ENCODE data around the gene DNMT3B. TPM values are rescaled to one million over a fixed set of nuclear protein-coding genes. Genes with fewer than 3 reads are reported as not detected.
"Not testable (repeated sequence)": the region's sequence is repeated elsewhere in the genome, so short reads cannot be mapped to it uniquely, and the experiment has no call there.

The DNMT3B gene
- total RNA-seq, 1 donor: 0.21 TPM

DNA sequence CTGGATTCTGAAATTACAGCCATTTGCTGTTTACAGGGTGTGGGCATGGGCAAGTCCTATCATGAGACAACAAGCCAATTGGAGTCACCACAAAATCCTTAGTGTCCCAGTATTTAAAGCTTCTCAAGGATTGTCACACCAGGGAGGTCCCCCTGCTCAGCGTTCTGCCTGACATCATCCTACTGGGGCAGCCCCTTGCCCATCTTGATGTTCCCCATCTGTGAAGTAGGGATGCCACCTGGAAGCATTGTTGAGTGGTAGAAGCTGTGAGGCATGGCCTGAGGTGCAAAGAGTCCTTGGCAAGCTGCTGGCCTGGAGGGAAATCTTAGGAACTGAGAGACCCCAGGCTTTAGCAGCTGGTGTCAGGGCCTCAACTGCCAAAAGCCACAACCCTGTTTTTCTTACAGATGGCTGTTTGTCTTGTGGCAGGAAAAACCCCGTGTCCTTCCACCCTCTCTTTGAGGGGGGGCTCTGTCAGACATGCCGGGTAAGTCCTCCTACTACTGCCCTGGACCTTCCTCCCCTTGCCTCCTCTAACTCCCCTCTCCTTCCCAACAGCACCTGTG, 34.3 kb downstream of the DNMT3B start:
- no peaks in the 10 kb centered on the region for H3K27me3 ChIP-seq (ENCODE audit: insufficient read depth, low read length)
- peaks cover 23% of the 10 kb centered on the region for H3K4me1 ChIP-seq (ENCODE audit: insufficient read depth, low read length)

DNA sequence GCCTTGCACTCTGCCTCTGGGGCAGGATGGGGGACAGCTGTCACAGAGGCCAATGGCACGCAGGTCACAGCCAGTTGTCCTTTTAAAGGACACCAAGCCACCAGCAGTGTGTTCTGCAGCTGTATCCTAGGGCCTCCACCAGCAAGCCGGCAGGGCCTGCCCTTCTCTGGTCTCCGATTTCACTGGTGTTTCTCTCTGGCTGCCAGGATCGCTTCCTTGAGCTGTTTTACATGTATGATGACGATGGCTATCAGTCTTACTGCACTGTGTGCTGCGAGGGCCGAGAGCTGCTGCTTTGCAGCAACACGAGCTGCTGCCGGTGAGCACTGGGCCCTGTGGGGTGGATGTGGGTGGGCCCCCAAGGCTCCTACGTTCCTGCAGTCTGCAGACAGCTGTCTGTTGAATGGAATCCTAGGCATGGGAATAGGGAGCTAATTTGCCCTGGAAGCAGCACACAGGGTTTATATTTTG, 34.8 kb downstream of the DNMT3B start:
- no peak overlapping the region for H3K4me3 ChIP-seq (ENCODE audit: low read length)
- no peaks in the 10 kb centered on the region for H3K27me3 ChIP-seq (ENCODE audit: insufficient read depth, low read length)
- H3K4me1 ChIP-seq (ENCODE audit: insufficient read depth, low read length): peaks cover 23% of the 10 kb centered on the region
- H3K9me3 ChIP-seq (ENCODE audit: low read depth, low read length): no peaks in the 10 kb centered on the region

More for the DNA sequence above, 34.3 kb downstream of the DNMT3B start:
- no peaks in the 10 kb centered on the region for H3K9me3 ChIP-seq (ENCODE audit: low read depth, low read length)
- H3K4me3 ChIP-seq (ENCODE audit: low read length): no peak overlapping the region

DNA sequence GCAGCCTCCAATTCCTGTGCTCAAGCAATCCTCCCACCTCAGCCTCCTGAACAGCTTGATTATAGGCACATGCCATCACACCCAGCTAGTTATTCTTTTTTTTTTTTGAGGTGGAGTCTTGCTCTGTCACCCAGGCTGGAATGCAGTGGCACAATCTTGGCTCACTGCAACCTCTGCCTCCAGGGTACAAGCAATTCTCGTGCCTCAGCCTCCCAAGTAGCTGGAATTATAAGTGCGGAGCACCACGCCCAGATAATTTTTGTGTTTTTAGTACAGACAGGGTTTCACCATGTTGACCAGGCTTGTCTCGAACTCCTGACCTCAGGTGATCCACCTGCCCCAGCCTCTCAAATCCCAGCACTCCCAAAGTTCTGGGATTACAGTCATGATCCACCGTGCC, 35.4 kb downstream of the DNMT3B start:
- not testable (repeated sequence) for H3K27me3 ChIP-seq (ENCODE audit: insufficient read depth, low read length); H3K4me3 ChIP-seq (ENCODE audit: low read length); H3K9me3 ChIP-seq (ENCODE audit: low read depth, low read length)
- peaks cover 18% of the 10 kb centered on the region for H3K4me1 ChIP-seq (ENCODE audit: insufficient read depth, low read length)

DNA sequence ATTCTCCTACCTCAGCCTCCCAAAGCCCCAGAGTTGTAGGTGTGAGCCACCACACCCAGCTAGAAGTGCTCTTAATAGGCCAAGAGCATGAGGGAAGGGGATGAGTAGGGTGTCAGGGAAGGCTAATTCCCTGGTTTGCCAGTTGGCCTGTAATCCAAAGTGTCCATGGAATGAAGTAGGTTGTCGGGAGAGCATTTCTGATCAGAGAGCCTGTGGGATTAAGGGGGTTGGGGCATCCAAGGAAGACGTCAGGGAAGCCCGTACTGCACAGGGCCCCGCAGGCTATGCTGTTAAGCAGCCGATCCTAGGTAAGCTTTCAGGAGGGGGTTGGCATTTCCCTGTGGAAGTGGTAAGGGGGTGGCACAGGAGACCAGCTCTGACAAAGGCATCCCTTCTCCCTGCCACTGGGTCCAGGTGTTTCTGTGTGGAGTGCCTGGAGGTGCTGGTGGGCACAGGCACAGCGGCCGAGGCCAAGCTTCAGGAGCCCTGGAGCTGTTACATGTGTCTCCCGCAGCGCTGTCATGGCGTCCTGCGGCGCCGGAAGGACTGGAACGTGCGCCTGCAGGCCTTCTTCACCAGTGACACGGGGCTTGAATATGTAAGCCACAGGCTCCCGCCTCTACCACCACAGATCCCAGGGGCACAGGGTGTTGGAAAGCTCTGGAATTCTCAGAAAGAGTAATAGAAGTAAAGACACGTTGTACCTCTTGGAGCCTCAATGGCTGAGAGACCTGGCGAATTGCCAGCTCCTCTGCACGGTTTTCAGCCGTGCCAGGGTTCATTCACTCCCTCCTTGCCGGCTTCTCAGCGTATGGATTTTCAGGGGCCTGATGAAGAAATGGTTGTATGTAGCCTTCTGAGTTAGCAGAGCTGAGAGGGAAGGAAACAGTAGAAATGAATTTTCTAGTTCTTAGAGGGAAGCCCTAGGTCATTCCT, 36.1 kb downstream of the DNMT3B start:
- Histone ChIP-seq H3K9me3 (ENCODE audit: low read depth, low read length) (no peaks in the 10 kb centered on the region), H3K4me1 (ENCODE audit: insufficient read depth, low read length) (peaks cover 11% of the 10 kb centered on the region), H3K27me3 (ENCODE audit: insufficient read depth, low read length) (no peaks in the 10 kb centered on the region), H3K4me3 (ENCODE audit: low read length) (no peak overlapping the region)

DNA sequence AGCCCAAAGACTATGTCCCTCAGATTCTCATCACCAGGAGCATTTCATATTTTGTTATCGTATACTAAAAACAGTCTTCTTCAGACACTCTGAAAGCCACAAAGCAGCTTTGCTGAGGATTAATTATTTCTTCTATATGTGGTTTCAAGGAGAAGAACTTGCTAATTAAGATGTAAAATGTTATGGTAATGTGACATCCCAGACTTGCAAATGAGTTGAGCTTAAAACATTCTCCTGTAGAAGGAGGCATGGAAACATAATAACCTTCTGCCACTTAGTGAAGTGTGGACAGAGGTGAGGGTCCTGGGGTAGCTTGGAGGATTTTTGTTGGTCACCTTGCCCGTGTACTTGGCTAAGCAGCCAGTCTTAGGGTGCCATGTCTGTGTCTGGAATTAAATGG, 40.9 kb downstream of the DNMT3B start:
- H3K9me3 ChIP-seq (ENCODE audit: low read depth, low read length): no peaks in the 10 kb centered on the region
- H3K4me3 ChIP-seq (ENCODE audit: low read length): no peak overlapping the region
- H3K4me1 ChIP-seq (ENCODE audit: insufficient read depth, low read length): no peaks in the 10 kb centered on the region
- H3K27me3 ChIP-seq (ENCODE audit: insufficient read depth, low read length): no peaks in the 10 kb centered on the region

DNA sequence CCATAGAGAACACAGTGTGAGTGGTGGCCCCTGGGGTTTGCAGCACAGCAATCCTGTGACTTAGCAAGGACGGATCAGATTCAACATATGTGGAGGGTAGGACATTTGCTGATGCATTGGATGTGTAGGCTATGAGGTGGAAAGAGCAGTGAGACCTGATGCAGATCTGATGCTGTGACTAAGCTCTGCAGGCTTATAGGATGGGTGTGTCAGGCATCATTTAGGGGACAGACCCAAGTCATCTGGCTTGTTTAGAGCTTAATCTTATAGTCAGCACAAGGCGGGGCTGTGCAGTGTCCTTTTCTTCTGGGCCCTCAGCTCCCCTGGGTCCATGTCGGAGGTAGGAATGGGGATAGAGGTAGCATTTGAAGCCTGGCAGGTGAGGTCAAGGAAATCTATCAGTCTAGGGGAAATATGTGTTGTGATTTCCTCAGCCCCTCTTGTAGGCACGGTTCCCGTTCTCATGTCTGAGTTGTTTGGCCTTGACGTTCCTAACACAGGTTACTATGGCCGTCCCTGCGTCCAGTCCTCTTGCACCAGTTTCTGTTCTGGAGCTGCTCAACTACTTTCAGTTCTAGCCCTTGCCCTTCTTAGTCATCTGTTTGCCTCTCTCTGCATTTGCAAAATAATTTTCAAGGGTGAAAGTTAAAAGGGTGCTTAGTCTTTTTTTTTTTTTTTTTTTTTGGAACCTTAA, 42.0 kb downstream of the DNMT3B start:
- H3K9me3 ChIP-seq (ENCODE audit: low read depth, low read length): no peaks in the 10 kb centered on the region
- H3K4me1 ChIP-seq (ENCODE audit: insufficient read depth, low read length): no peaks in the 10 kb centered on the region
- no peak overlapping the region for H3K4me3 ChIP-seq (ENCODE audit: low read length)
- no peaks in the 10 kb centered on the region for H3K27me3 ChIP-seq (ENCODE audit: insufficient read depth, low read length)

DNA sequence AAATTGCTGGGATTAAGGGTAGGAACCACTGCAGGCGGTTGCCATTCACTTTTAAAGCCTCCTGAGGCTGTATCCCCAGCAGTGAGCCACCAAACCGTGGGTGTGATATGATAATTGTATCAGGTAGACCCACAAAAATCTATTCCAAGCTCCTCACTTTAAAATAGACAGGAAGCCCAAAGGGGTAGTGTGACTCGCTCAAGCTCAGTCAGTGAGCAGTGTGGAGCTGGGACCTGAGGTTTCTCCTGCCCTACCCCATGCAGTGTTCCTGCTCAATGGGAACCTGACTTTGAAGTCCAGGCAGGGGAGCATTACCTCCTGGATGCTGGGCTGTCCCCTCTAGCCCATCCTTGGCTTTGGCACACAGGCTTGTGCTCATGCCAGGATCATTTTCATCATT, 42.6 kb downstream of the DNMT3B start:
- no peak overlapping the region for H3K4me3 ChIP-seq (ENCODE audit: low read length)

DNA sequence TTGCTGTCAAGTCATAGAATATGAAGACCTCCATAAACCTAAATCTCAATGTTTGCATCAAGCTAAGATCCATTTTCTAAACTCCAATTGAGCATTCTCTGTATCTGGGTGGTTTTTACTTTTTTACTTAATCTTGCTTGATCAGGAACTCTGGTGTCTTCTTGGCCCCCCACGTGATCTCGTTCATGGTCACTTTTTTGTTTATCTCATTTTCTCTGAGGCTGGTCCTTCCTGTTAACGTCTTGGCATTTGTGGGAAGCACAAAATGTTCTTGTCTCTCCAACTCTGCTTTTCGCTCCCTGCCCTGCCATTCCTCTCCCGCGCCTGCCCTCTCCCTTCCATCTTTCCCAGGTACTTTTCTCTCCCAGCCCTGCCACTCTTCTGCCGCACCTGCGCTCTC, 43.5 kb downstream of the DNMT3B start:
- H3K4me3 ChIP-seq (ENCODE audit: low read length): no peak overlapping the region
- no peaks in the 10 kb centered on the region for H3K9me3 ChIP-seq (ENCODE audit: low read depth, low read length)
- H3K4me1 ChIP-seq (ENCODE audit: insufficient read depth, low read length): no peaks in the 10 kb centered on the region
- H3K27me3 ChIP-seq (ENCODE audit: insufficient read depth, low read length): no peaks in the 10 kb centered on the region

More for the DNA sequence above, 42.6 kb downstream of the DNMT3B start:
- Histone ChIP-seq H3K9me3 (ENCODE audit: low read depth, low read length) (no peaks in the 10 kb centered on the region), H3K4me1 (ENCODE audit: insufficient read depth, low read length) (no peaks in the 10 kb centered on the region), H3K27me3 (ENCODE audit: insufficient read depth, low read length) (no peaks in the 10 kb centered on the region)

DNA sequence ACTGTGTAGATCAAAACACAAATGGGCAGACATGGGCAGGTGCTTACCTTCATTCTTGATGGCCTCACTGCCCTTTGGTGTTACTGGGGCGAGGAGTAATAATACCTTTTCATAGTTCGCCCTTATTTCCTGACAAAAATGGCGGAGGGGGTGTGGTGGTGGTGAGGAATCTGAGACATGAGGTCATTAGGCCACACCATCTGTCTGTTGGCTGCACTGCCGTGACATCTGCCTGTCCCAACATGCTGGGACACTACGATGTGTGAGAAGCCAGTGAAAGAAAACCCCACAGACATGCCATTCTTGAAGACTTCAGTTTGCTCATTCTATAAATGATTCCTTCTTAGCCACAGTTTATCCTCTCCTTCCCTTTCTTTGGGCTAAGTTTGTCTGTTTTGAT, 44.2 kb downstream of the DNMT3B start:
- Histone ChIP-seq H3K4me1 (ENCODE audit: insufficient read depth, low read length) (no peaks in the 10 kb centered on the region), H3K27me3 (ENCODE audit: insufficient read depth, low read length) (no peaks in the 10 kb centered on the region), H3K4me3 (ENCODE audit: low read length) (no peak overlapping the region), H3K9me3 (ENCODE audit: low read depth, low read length) (no peaks in the 10 kb centered on the region)

DNA sequence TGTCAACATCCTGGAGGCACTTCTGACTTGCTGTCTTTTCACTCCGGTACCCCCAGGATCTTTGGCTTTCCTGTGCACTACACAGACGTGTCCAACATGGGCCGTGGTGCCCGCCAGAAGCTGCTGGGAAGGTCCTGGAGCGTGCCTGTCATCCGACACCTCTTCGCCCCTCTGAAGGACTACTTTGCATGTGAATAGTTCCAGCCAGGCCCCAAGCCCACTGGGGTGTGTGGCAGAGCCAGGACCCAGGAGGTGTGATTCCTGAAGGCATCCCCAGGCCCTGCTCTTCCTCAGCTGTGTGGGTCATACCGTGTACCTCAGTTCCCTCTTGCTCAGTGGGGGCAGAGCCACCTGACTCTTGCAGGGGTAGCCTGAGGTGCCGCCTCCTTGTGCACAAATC, 45.5 kb downstream of the DNMT3B start:
- H3K27me3 ChIP-seq (ENCODE audit: insufficient read depth, low read length): no peaks in the 10 kb centered on the region
- H3K4me1 ChIP-seq (ENCODE audit: insufficient read depth, low read length): no peaks in the 10 kb centered on the region
- no peak overlapping the region for H3K4me3 ChIP-seq (ENCODE audit: low read length)
- no peaks in the 10 kb centered on the region for H3K9me3 ChIP-seq (ENCODE audit: low read depth, low read length)

DNA sequence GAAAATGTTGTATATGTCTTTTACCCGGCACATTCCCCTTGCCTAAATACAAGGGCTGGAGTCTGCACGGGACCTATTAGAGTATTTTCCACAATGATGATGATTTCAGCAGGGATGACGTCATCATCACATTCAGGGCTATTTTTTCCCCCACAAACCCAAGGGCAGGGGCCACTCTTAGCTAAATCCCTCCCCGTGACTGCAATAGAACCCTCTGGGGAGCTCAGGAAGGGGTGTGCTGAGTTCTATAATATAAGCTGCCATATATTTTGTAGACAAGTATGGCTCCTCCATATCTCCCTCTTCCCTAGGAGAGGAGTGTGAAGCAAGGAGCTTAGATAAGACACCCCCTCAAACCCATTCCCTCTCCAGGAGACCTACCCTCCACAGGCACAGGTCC, 46.3 kb downstream of the DNMT3B start:
- Histone ChIP-seq H3K4me3 (ENCODE audit: low read length) (no peak overlapping the region), H3K4me1 (ENCODE audit: insufficient read depth, low read length) (no peaks in the 10 kb centered on the region), H3K9me3 (ENCODE audit: low read depth, low read length) (no peaks in the 10 kb centered on the region), H3K27me3 (ENCODE audit: insufficient read depth, low read length) (no peaks in the 10 kb centered on the region)

DNA sequence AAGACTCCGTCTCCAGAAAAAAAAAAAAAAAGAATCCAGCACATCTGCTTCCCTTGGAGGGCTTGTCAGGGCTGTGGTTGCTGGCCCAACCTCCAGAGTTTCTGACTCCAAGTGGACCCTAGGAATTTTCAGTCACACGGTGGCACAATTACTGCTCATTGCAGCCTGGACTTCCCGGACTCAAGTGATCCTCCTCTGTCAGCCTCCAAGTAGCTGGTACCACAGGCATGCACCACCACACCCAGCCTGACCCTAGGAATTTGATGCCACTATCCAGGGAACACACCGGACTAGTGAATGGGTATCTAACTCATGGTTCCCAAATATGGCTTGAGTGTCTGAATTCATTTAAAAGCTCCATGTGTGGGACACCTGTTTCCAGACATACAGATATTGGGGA, 47.7 kb downstream of the DNMT3B start:
- no peaks in the 10 kb centered on the region for H3K9me3 ChIP-seq (ENCODE audit: low read depth, low read length)
- no peaks in the 10 kb centered on the region for H3K4me1 ChIP-seq (ENCODE audit: insufficient read depth, low read length)
- no peak overlapping the region for H3K4me3 ChIP-seq (ENCODE audit: low read length)
- no peaks in the 10 kb centered on the region for H3K27me3 ChIP-seq (ENCODE audit: insufficient read depth, low read length)

DNA sequence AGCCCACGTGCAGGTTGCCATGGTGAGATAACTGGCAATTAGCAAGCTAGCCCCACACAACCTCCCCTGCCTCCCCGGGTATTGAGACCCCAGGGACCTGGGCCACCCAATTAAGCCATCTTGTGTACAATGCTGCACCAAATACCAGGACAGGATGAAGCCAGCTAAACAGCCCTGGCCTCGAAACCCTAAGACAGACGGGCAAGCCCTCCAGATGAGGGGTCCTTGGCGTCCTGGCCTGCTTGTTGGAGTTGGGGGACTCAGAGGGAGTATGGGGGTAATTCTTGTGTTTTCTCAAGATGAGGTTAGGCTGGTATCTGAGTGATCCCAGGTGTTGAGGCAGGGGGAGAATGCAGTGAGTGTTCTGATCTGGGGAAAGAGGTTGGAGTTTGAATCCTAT, 48.8 kb downstream of the DNMT3B start:
- Histone ChIP-seq H3K4me3 (ENCODE audit: low read length) (no peak overlapping the region), H3K27me3 (ENCODE audit: insufficient read depth, low read length) (no peaks in the 10 kb centered on the region), H3K9me3 (ENCODE audit: low read depth, low read length) (no peaks in the 10 kb centered on the region), H3K4me1 (ENCODE audit: insufficient read depth, low read length) (no peaks in the 10 kb centered on the region)

DNA sequence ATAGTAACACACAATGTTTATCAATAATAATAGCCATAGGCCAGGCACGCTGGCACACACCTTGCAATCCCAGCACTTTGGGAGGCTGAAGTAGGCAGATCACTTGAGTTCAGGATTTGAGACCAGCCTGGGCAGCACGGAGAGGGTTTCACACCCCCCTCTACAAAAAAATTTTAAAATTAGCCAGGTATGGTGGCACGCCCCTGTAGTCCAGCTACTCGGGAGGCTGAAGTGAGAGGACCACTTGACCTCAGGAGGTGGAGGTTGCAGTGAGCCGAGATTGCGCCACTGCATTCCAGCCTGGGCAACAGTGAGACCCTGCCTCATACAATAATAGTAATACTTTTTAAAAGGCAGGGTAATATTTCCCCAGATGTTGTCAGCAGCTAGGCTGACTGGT, 49.7 kb downstream of the DNMT3B start:
- Histone ChIP-seq H3K9me3 (ENCODE audit: low read depth, low read length) (no peaks in the 10 kb centered on the region), H3K27me3 (ENCODE audit: insufficient read depth, low read length) (no peaks in the 10 kb centered on the region), H3K4me1 (ENCODE audit: insufficient read depth, low read length) (no peaks in the 10 kb centered on the region), H3K4me3 (ENCODE audit: low read length) (no peak overlapping the region)

DNA sequence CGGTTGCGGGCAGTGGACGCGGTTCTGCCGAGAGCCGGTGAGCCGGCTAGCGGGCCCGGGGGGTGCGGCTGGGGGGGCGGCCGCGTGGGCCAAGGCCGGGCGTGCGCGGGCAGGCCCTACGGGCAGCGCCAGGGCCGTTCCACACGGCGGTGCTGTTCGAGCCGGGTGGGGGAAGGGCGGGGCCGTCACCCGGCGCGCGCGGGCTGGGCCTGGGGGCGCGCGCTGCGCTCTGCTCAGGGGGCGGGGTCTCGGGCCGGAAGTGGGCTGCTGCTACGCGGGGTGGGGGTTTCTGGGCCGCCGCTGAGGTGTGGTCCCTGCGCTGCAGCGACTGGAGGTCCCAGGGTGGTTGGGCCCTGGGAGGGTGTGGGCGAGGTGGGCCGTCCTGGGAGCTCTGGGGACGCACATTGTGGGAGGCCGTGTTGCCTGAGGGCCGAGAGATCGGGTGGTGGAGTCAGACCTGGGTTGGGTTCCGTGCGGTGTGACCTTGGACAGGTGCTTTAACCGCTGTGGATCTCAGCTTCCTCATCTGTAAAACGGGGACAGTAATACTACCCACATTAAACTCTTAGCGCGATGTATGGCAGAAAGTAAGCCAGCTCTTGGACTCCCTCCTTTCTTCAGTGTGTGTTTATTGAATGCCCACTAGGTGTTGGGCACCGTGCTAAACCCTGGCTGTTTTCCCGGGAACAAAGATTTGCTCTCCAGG, 58.0 kb downstream of the DNMT3B start:
- no peaks in the 10 kb centered on the region for H3K27me3 ChIP-seq (ENCODE audit: insufficient read depth, low read length)
- no peaks in the 10 kb centered on the region for H3K9me3 ChIP-seq (ENCODE audit: low read depth, low read length)
- peaks cover 48% of the 10 kb centered on the region for H3K4me1 ChIP-seq (ENCODE audit: insufficient read depth, low read length)
- peak overlapping the region; percentile 78 for H3K4me3 ChIP-seq (ENCODE audit: low read length)
